SH-SY5Y (cell line): ENCODE results near the gene CLK4.

Experiments used
- GATA2 ChIP-seq: IDR thresholded peaks from 2 replicates; pipeline ENCODE4 v1.6.1; 2011; ENCODE audit warnings: mild to moderate bottlenecking, low read depth, low read length
- GATA3 ChIP-seq: IDR thresholded peaks from 2 replicates; pipeline ENCODE4 v1.6.1; 2011; ENCODE audit warnings: low read depth, mild to moderate bottlenecking, low read length, moderate library complexity

GRCh38 chr5:178606269-178606668 lies 20.6 kb downstream of the CLK4 start:
- TF ChIP-seq GATA2 (no peak), GATA3 (no peak)
